IPS-15b (cell line): ENCODE data around the gene PIEZO2.

Experiments
- H3K27me3 ChIP-seq: one replicate; pipeline ENCODE4 v1.6.1; 2013; ENCODE audit warnings: low read length; ENCODE audit not compliant: control insufficient read depth, insufficient read depth
- H3K36me3 ChIP-seq: one replicate; pipeline ENCODE4 v1.6.1; 2013; ENCODE audit warnings: low read length; ENCODE audit not compliant: control insufficient read depth, insufficient read depth
- H3K4me1 ChIP-seq: one replicate; pipeline ENCODE4 v1.6.1; 2013; ENCODE audit warnings: mild to moderate bottlenecking, low read length; ENCODE audit not compliant: control insufficient read depth, insufficient read depth
- H3K4me3 ChIP-seq: one replicate; pipeline ENCODE4 v1.5.1; 2013; ENCODE audit warnings: low read depth, low read length
- H3K9ac ChIP-seq: one replicate; pipeline ENCODE4 v1.6.1; 2013; ENCODE audit warnings: low read depth, mild to moderate bottlenecking, low read length
- H3K9me3 ChIP-seq: one replicate; pipeline ENCODE4 v1.6.1; 2013; ENCODE audit warnings: mild to moderate bottlenecking, low read length; ENCODE audit not compliant: control insufficient read depth, insufficient read depth

PIEZO2 gene

DNA sequence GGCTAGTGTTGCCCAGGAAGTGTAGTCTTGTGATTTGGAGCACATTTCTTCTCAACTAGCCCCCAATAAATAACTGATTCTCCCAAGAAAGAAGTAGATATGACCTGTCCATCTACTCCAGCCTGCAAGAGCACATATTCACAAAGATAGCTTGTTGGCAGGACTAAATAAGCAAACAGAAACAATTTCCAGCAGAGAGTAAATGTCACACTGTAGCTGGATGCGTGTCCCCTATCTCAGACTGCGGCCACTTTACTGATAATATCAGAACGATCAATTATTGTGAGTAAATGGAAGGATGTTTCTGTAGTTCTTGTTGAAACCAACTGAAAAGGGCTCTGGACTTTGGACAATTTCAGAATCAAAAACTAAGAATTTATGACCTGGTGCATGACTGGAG lies 97.9 kb downstream of the PIEZO2 start:
- no peak overlapping the region for H3K4me3 ChIP-seq
- no peaks in the 10 kb centered on the region for H3K9me3 ChIP-seq
- no peak overlapping the region for H3K9ac ChIP-seq
- H3K4me1 ChIP-seq: no peaks in the 10 kb centered on the region
- H3K27me3 ChIP-seq: no peaks in the 10 kb centered on the region
- no peaks in the 10 kb centered on the region for H3K36me3 ChIP-seq

DNA sequence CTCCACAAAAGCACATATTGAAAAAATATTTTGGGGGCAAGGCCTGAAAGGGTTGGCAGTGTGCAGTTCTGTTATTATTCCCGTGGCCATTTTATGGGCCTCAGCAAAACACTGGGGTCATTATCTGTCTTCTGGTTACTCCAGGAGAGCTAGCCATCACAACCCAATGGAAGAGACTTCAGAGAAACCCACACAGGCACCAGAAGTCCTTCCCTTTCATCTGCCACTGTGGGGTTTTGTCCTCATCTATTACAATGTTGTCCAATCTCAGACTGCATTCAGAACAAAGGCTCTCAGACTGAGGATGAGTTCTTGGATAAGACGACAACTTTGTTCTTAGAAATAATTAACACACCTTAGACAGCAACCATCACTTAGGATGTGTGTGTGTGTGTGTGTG lies 98.4 kb downstream of the PIEZO2 start:
- Histone ChIP-seq H3K36me3 (no peaks in the 10 kb centered on the region), H3K9ac (no peak overlapping the region), H3K9me3 (no peaks in the 10 kb centered on the region), H3K4me3 (no peak overlapping the region), H3K4me1 (no peaks in the 10 kb centered on the region), H3K27me3 (no peaks in the 10 kb centered on the region)

DNA sequence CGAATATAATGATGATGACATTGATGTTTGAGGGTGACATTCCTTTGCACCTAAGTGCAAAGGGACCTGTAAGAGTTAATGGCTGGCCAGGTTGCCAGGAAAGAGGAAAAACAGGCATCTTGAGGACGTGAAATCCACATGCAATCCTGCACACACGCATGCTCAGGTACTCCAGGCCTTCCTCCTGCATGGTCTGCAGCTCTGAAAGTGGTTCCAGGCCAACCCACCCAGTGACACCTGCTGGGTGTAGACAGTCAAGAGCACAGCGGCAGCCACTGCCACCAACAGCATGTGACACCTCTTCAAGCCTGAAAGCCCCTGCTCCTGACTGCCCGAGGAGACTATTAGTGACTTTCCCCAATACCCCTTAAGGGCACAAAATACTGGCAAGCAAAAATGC lies 101.6 kb downstream of the PIEZO2 start:
- Histone ChIP-seq H3K4me3 (no peak overlapping the region), H3K4me1 (no peaks in the 10 kb centered on the region), H3K9ac (no peak overlapping the region), H3K36me3 (no peaks in the 10 kb centered on the region), H3K9me3 (no peaks in the 10 kb centered on the region), H3K27me3 (no peaks in the 10 kb centered on the region)

DNA sequence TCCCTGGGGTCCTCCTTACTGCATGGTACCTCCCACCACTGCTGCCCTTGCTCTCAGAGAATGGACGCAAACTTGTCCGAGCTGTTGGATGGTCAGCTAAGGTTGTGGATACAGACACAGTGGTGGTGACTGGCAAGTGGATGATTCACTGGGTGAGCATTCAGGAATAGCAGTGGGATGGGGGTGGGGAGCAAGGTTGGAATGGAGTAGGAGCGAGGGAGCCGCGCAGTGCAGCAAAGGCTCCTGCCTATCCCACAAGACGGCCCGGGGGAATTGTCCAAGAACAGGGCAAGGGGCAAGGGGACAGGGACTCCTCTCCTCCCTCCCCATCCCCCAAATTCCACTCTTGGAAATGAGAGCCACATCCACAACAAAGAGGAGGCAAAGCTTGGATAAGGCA lies 102.2 kb downstream of the PIEZO2 start:
- Histone ChIP-seq H3K4me1 (no peaks in the 10 kb centered on the region), H3K36me3 (no peaks in the 10 kb centered on the region), H3K9me3 (no peaks in the 10 kb centered on the region), H3K9ac (no peak overlapping the region), H3K27me3 (no peaks in the 10 kb centered on the region), H3K4me3 (no peak overlapping the region)

DNA sequence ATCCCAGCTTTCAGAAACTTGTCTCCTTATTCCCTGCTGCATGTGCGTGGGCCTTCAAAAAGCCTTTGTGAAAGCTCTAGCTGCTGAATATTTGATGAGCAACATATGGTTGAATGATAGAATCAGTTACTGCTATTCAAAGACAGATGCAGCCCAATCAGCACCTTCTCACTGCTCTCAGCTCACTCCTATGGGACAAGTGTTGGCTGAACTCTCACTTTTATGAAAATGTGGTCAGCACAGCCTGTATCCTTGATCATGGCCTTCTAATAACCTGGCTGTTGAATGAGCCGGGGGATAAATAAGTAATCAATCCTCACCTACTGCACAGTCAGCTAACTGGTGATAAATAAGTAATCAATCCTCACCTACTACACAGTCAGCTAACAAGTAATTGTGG lies 103.2 kb downstream of the PIEZO2 start:
- Histone ChIP-seq H3K9me3 (no peaks in the 10 kb centered on the region), H3K36me3 (no peaks in the 10 kb centered on the region), H3K4me3 (no peak overlapping the region), H3K4me1 (no peaks in the 10 kb centered on the region), H3K27me3 (no peaks in the 10 kb centered on the region), H3K9ac (no peak overlapping the region)

DNA sequence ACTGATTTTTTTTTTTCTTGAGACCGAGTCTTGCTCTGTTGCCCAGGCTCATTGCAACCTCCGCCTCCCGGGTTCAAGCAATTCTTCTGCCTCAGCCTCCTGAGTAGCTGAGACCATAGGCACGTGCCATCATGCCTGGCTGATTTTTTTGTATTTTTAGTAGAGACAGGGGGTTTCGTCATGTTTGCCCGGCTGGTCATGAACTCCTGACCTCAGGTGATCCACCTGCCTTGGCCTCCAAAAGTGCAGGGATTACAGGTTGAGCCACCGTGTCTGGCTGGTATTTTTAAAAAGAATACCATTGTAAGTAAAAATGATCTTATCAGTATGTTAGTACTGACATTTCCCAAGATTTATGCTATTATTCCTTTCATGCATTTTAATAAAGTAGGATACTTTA lies 105.7 kb downstream of the PIEZO2 start:
- Histone ChIP-seq H3K36me3 (no peaks in the 10 kb centered on the region), H3K4me1 (no peaks in the 10 kb centered on the region), H3K9me3 (no peaks in the 10 kb centered on the region), H3K27me3 (no peaks in the 10 kb centered on the region), H3K4me3 (no peak overlapping the region), H3K9ac (no peak overlapping the region)

DNA sequence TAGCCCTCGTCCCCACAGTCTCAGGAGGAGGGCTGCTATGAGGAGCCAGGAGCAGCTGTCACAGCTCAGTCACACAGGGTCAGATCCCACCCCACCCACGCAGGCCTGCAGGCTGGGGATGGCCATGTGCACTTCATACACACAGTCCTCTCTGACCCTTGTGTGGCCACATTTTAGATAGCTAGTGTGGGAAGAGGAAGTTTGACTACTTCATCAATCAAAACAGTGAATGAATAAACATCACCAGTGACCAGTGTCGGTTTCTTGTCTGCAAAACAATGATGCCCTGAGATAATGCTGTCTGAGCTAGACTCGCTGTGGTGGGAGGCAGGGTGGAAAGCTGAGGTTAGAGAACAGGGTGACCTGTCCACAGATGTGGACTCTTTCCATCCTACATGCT lies 107.1 kb downstream of the PIEZO2 start:
- Histone ChIP-seq H3K36me3 (no peaks in the 10 kb centered on the region), H3K9me3 (no peaks in the 10 kb centered on the region), H3K4me1 (no peaks in the 10 kb centered on the region)

DNA sequence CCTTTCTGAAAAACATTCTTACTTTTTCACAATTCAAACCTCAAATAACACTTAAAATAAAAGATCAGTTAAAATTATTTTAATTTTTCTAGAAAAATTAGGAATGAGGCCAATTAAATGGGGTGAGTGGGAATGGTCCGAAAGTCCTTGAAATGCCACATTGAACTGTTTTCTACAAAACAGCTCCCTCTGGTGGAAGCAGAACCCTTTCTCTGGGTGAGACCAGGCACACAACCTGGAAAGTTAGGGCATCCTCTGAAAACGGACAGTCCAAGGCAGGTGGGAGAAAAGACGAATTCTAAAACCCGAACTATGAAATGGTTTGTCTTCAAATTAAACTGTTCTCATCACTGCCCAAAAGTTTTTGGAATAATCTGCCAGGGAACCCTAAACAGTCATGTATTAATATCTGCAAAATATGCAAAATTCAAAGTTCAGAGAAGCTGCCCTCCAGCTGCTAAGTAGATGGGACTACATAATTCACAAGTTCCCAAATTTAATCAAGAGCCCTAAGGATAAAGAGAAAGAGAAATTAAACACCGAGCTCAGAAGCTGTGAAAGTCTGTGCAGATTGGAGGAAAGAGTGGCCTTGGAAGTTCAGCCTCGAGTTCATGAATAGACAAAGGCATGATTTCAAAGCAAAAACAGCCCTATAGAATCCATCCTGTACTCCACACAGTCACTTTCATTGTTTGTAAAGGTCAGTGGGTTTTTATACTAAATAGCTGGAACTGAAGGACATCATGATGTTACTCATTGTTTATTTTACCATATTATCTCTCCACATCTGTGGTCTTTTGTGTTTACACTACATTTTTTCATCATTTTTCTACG lies 108.3 kb downstream of the PIEZO2 start:
- H3K27me3 ChIP-seq: no peaks in the 10 kb centered on the region
- H3K36me3 ChIP-seq: no peaks in the 10 kb centered on the region
- no peaks in the 10 kb centered on the region for H3K9me3 ChIP-seq
- H3K9ac ChIP-seq: no peak overlapping the region
- no peak overlapping the region for H3K4me3 ChIP-seq
- no peaks in the 10 kb centered on the region for H3K4me1 ChIP-seq

More for the DNA sequence above, 107.1 kb downstream of the PIEZO2 start:
- Histone ChIP-seq H3K27me3 (no peaks in the 10 kb centered on the region), H3K4me3 (no peak overlapping the region), H3K9ac (no peak overlapping the region)

DNA sequence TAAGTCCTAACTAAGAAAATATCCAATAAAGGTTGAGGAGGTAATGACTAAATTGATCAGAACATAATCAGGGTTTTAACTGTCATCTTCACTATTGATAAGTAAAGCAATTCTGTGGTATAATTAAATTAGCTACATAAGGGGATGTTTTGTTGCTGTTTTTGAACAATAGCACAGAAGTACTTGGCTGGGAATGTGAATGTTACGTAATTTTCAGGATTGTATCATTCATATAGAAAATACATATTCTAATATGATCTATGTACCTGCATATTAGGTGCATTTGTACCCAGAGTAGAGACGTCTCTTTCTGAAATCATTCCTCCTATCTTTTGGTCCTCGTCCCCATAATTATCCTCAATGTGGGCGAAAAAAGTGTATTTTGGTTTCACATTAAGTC lies 109.0 kb downstream of the PIEZO2 start:
- H3K9me3 ChIP-seq: no peaks in the 10 kb centered on the region
- no peaks in the 10 kb centered on the region for H3K36me3 ChIP-seq
- no peaks in the 10 kb centered on the region for H3K4me1 ChIP-seq
- H3K9ac ChIP-seq: no peak overlapping the region
- H3K4me3 ChIP-seq: no peak overlapping the region
- H3K27me3 ChIP-seq: no peaks in the 10 kb centered on the region

DNA sequence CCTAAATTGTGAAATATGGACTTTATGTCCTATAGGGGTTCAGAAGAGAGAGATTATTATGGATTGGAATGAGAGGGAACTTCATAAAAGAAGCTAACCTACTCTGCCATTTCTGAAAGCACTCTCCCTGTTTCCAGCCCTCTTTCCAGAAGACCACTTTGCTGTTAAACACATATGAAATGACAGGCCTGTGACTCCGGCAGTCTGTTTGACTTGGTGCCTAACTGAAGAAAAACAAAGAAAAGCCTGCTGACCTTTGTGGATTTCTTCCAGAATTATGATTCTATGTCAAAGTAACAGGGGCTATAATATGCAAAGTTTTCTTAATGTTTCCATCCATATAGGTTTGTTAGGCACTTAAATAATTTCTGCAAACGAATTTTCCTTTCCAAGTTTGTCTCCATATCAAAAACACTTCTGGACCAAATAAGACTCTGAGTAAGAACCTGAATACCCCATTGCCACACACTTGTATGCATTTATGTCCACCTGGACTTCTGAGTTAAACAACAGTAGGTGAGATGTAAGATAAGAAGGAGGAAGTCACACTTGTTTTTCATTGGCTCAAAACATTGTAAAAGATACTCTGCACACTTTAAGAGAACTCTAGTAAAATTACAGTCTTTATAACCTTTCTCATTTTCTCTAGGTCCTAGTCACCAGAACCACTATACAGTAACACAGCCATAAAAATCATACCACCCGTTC lies 111.7 kb downstream of the PIEZO2 start:
- H3K27me3 ChIP-seq: no peaks in the 10 kb centered on the region
- H3K4me1 ChIP-seq: no peaks in the 10 kb centered on the region
- no peaks in the 10 kb centered on the region for H3K9me3 ChIP-seq
- no peak overlapping the region for H3K9ac ChIP-seq
- H3K36me3 ChIP-seq: no peaks in the 10 kb centered on the region
- H3K4me3 ChIP-seq: no peak overlapping the region

DNA sequence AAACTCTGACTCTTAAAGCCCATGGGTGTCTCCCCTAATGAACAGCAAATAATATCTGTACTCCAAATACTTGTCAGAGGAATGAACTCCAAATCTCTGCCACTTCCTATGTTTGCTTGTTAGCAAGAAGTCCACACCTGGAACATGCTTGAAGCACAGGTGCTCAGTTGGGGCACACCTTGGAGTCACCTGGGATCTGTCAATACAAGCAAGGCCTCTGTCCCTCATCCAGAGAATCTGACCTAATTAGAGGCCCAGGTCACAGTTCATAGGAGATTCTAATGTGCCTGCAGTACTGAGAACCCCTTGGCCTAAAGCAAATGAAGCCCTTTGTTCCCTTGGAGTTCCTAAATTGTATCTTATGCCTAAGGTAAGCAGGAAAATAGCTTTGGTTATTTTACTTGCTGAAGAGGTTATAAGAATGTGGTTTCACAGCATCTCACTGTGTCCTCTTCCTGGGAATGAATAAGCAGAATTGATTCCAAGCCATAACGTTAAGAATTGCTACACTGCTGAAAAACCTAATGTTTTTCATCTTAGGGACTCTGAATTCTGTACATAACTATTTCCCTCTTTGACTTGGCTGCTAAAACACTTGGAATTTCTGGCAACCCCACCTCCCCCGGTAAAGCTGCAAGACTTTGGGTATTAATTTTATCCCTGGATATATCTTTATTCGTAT lies 113.4 kb downstream of the PIEZO2 start:
- Histone ChIP-seq H3K4me3 (no peak overlapping the region), H3K27me3 (no peaks in the 10 kb centered on the region), H3K4me1 (no peaks in the 10 kb centered on the region), H3K9ac (no peak overlapping the region), H3K36me3 (no peaks in the 10 kb centered on the region), H3K9me3 (no peaks in the 10 kb centered on the region)

DNA sequence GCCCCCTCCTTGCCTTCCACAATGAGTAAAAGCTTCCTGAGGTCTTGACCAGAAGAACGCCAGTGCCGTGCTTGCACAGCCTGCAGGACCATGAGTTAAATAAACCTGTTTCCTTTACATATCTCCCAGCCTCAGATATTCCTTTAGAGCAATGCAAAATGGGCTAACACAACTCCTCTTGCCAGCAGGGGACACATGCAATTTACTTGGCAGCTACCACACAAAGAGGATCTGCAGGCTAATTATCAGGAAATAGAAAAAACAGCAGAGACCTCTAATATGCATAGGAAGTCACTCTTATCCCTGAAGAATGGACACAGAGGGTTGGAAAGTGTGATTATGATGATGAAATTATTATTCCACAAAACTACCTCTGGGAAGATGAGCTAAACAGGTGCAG lies 114.0 kb downstream of the PIEZO2 start:
- no peaks in the 10 kb centered on the region for H3K9me3 ChIP-seq
- no peaks in the 10 kb centered on the region for H3K4me1 ChIP-seq
- no peak overlapping the region for H3K4me3 ChIP-seq
- no peak overlapping the region for H3K9ac ChIP-seq
- H3K27me3 ChIP-seq: no peaks in the 10 kb centered on the region
- H3K36me3 ChIP-seq: no peaks in the 10 kb centered on the region
